Measurements from ENCODE around the gene ANXA3.
A peak's percentile ranks its signal among the peaks of the same experiment; 100 is the strongest.

Gene ANXA3

DNA sequence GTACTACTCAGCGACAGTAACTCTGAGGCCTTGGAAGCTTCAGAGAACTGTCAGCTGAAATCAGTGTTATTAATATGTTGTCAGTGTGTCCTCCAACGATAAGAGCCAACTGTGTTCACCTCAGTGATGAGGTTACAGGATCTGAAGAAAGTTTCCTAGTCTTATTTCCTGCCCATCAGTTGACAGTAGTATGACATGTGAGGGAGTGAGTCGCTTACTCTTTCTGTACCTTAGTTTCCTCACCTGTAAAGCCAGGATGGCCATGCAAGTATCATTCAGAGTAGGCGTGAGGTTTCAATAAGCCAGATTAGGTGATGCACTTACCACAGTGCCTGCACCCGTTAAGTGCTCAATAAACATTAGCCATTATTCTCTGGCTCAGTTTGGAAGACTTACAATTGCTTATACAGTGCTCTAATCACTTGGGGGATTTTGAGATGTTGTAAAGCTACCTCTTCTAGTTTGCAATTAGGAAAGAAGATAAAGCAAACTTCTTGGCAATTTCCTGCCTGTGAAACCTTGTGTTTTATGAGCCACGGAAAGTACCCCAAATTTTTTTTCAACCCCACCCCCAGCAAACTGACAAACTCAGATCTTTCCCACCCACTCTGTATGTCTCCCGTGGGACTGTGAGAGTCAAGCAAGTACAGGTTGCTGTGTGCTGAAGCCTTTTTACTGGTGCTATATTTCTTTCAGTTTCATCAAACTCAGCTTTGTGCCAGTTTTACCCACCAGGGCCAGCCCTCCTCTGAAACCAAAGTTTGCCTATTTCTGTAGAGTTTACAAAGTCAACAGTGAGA lies 62.2 kb downstream of the ANXA3 start:
- DNase-seq = no peak

DNA sequence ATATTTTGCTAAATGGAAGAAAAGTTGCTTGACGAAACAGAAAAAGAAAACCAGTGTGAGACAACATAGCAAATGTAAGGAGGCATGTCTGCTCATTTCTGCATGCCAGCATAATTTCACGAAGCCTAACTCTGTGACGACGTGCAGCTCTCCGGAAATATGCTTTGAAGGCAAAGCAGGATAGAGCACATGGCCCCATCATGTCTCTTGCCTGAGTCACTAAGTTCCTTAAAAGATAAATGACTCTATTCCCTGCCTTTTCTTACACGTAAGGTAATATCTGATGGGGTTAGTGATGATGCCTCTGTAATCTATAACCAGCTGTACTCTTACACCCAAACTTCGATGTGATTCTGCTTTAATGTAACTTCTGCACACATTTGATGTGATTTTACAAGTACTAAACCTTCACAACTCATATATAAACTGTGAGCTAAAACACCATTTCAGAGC lies 64.5 kb downstream of the ANXA3 start:
- DNase-seq = no peak

DNA sequence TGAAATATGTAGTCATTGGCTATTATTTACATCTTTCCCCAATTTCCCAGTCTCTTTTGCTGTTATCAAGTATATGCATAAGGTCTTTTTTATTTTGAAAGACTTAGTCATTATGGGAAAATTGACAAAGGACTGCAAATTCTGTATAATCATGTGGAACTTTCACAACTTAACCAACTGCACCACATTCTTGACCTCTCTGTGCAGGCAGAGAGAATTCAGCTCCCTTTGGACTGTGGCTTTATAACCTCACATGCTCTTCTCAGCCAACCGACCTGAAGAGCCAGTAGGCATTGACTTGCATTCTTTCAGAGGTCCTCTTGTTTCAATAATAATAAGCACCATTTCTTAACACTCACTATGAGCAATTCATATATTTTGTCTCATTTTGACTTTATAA lies 66.9 kb downstream of the ANXA3 start:
- no peak for DNase-seq

DNA sequence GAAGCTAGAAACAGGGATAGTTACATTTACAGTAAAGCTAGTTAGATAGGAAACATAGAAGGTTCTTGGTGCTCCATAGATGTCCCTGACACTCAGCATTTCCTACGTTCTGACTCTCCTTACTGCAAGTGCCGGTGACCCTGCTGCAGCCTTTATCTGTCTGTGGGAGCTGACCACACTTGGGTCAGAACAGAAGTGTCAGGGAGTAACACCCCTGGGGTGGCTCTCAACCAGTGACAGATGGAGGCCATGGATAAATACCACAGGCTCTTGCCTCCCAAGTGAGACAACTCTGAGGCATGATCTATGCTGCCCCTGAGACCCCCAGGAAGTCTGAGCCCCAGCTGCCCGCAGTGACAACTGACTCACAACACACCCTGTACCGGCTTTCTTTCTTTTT lies 69.8 kb downstream of the ANXA3 start:
- DNase-seq = no peak

DNA sequence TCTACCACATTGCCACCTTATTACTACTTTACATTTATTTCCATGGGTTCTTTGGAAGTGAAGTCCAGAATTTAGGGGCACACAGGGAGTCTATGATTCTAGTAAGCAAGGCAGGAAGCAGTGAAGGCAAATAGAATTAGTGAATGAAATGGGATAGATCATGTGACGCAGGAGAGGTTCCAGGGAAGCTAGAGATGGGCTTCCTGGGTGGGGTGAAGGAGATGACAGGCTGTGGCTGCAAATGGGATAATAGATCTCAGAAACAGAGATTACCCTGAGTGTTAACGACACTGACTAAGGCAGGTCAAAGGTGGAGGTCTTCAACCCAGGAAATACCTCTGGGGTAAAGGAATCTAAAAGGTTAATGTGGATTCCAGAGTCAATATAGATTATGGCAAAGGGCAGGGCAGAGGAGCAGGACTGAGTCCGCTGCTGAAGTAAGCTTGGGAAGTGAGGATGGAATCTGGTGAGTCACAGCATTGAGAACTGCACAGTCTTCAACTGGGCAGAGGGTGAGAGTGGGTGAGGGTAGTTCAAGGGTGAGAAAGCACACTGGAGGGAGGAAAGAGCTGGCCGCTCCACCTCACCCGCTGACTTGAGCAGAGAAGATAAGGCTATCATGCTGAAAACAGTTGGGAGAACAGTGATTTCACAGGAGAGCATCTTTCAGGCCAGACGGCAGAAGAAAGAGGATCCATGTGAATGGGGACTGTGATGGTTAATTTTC lies 70.8 kb downstream of the ANXA3 start:
- no peak for DNase-seq

DNA sequence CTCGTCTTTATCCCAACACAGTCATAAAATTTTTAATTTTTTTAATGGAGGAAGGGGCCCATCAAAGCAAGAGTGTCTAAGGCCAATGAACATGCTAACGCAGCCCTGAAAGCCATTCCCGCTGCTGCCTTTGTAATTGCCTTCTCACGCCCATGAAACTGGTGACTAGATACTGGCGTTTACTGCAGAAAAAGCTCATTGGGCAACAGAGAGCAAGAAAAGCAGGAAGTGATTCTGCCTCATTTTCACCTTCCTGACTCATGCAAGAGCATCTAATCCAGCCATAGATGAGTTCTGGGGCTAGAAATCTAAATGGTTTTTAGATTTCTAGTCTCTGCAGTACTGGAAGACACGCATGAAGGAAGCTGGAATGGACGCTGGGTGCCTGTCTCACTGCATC lies 72.5 kb downstream of the ANXA3 start:
- DNase-seq = no peak

DNA sequence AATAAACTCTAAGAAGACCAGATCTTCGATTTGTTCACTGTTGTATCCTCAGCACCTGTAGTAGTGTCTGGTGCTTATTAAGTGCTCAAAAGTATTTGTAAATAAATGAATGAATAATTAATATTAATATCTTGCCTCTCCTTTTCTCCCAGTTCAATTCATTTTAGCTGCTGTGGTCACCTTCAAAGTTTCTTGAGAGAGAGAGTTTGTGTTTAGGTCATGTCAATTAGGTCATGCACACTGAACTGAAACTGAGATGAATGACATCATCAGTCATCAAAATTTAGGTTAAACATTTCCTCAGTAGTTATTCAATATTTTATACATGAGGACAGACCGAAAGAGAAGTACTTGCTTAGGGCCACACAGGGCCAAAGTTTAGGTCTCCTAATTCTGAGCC lies 73.5 kb downstream of the ANXA3 start:
- DNase-seq = no peak

DNA sequence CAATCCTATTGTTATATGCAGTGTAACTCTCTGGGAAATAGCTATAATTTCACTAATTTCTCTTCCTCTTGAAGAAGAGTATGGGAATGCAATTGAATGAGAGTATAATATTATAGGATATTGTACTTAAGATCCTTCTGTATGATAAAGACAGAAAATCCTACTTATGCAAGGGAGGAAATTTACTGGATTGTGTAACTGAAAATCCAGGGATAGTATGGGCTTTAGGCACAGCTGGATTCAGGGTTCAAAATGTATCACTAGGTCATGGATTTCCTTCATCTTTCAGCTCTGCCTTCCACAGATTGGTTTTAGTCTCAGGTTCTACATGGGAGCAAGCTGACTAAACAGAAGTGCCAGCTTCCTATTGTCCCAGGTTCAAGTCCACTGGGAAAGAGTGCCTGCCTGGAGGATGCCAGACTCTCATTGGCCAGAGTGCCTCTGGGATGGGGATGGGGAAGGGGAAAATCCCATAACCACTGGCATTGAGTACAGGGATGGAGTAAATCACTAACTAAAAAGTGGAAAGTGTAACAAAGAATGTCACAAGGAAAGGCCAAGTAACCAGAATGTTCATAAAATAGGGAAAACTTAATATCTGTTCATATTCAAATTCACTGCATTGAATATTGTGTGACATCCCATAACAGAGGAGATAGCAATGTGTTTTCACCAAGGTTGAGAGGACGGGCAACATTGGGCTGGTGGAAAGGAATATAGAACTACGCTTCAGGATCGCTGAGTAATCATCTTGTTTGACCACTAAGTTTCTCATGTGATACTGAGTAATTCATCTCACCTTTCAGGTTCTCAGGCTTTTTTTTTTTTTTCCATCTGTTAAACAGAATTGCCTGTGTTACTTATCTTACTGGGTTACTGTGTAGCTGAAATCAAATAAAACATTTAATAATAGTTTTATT lies 75.7 kb downstream of the ANXA3 start:
- no peak for DNase-seq

DNA sequence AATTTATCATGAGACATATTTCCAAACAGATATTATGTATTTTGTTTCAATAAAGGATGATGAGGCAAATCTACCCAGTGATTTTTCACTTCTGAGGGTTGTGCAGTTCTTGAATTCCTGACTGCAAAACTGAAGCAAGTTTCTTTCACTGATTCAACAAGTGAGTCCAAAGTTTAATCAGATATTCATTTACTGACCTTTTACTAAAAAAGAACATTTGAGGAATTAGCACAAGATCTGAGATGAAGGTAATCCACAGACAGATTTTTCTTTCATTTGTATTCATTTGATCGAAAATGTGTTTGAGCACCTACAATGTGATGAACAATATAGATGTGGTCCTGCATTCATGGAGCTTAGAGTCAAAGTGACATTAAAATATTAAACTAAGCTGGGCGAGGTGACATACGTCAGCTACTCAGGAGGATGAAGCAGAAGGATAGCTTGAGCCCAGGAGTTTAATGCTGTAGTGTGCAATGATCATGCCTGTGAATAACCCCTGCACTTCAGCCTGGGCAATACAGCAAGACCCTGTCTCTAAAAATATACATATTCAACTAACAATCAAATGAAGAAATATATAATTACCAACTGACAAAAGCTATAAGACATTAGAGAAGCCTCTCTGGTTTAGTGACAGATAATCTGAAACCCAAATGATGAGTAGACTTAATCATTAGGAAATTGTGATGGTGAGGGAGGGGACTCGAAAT lies 76.6 kb downstream of the ANXA3 start:
- DNase-seq = no peak

DNA sequence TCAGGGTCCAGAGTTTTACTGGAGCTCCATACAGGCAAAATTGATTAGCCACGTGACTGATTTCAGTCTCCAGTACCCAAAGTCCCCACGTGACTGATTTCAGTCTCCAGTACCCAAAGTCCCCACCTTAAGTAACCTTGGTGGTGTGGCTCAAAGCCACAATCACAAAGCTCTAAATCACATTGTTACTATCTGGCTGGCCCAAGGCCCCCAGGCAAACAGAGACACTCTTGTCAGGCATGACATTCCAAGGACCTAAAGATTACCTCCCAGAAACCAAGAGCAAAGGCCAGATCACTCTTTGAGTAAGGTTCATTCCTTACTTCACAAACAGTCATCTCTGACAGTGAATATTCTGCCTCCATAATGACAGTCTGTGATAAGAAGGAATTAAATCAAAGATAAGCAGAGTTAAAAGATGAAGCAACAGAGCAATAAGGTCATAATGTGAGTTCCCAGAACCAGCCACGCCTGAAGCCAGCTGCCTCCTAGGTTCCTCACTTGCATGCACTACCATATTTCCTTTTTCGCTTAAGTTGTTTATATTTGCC lies 78.5 kb downstream of the ANXA3 start:
- DNase-seq = peak in 1 of 2 experiments; percentile 40

DNA sequence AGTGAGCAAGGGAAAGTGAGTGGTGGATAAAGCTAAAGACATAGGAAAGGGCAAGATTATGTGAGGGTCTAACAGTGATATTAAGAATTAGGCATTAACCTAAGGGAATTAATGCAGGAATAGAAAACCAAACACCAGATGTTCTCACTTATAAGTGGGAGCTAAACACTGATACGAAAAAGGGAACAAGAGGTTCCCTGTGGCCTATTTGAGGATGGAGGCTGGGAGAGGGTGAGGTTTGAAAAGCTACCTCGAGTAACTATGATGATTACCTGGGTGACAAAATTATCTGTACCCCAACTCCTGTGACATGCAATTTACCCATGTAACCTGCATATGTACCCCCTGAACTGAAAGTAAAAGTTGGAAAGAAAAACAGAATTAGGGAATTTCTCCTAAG lies 79.0 kb downstream of the ANXA3 start:
- DNase-seq = peak in 1 of 2 experiments; percentile 40

DNA sequence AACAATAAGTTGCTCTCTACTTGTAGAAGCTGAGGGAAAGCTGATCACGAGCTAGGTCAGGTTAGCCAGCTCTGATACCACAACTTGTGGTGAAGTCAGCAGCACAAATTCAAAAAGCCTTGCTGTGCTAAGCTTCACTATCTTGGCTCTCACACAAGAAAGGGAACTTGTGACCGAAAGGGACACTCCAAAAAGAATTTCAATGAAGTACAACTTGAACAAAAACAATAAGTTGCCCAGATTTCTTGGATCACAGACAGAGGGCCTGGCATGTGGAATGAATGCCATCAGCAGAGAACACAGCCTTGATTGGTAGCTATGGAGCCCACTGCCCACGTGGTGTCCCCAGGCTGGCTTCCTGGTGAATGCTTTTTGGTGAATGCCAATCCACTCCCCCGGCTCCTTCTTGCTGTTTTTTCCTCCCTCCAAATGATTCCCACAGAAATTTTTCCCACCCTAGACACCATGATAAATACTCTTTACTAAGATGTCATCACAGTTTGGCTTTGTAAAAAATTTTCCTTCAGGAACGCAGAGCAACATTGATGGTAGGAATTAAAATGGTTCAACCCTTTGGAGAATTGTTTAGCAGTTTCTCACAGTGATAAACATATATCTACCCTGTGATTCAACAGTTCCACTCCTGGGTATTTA lies 82.6 kb downstream of the ANXA3 start:
- no peak for DNase-seq

DNA sequence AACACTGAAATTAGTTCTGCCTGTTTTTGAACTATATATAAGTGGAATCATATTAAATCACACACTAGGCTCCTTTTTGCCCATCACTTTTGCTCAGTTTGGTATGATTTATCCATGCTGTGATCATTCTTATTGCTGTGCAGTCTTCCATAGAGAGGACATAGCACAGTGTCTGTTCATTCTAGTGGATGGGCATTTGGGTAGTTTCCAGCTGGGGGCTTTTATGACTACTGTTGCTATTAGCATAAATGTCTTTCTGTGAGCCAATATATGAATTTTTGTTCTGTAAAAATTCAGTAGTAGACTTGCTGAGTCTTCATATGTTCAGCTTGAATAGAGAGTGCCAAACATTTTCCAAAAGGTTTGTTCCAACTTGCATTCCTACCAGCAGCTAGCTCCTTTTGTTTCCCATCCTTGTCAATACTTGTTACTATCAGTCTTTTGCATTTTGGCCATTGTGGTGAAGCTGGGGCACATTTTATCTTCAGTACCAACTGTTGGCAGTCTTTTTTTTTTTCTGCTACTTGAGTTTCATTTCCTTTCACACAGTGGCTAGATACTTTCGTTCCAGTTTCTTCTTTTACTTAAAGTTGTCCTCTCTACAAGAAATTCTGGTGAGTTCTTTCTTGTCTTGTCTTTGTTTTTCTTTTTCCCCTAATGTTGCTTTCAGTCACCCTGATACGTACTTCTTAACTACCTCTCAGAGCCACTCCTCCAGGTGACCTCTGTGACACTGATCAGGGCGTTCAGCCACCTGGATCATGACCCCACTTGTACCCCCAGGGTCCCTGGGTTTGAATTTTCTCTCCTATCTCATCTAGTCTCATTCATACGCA lies 87.0 kb downstream of the ANXA3 start:
- no peak for DNase-seq

DNA sequence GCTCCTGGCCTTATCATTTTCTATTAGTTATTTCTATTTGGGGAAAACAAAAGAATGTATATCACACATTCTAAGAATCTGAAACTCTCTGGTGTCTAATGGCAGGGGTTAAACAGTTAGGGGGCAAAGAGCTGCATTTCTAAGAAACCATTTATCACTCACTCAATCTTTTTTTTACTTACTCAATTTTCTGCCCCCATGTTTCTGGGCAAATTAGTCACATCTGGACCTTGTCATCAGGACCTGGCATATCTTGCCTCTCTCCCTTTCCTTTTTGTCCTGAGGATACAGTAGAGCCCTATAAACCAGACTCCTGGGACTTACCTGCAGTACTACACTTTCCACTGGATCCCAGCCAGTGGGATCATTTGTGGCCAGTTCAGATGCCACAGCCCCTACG lies 89.1 kb downstream of the ANXA3 start:
- no peak for DNase-seq

DNA sequence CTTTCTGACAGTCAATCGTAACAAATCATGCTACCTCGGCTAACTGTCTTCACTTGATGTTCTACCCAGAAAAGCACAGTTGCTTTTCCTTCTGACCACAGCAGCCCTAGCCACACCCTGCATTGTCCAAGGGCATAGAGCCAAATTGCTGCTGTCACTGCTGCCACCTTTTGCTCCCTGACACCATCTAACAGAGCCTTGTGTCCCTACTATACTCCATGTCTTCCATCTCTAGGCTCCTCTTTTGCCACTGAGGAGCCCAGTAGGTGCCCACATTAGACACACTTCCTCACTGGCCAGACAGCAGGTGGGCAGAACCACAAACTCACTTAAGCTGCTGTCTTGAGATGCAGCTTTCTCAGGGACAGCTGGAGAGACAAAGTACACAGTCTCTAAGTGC lies 91.4 kb downstream of the ANXA3 start:
- DNase-seq = no peak

DNA sequence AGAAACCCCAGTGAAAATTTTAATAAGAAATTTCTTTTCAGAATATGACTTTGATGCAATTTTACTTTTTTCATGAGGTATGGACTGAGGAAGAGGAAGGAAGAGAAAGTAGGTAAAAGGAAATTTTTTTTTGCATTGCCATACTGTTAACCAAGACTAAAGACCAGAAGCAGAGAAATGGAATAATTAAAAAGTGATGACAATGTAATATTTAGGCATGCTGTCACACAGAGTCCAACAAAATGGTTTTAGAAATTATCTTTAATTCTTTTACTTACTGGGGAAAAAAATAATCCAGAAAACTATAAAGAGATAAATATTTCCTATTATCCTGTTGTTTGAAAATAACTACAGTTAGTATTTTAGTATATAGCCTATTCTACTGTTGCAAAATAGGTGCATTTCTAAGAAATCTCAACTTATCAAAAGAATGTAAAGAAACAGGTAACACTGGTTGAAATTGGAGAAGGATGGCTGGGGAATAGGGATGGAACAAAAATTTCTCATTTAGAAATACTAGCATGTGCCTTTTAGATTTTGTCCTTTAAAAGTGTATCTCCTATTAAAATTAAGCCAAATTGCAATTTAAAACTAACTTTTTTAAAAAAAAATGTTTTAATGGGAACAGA lies 92.6 kb downstream of the ANXA3 start:
- no peak for DNase-seq

DNA sequence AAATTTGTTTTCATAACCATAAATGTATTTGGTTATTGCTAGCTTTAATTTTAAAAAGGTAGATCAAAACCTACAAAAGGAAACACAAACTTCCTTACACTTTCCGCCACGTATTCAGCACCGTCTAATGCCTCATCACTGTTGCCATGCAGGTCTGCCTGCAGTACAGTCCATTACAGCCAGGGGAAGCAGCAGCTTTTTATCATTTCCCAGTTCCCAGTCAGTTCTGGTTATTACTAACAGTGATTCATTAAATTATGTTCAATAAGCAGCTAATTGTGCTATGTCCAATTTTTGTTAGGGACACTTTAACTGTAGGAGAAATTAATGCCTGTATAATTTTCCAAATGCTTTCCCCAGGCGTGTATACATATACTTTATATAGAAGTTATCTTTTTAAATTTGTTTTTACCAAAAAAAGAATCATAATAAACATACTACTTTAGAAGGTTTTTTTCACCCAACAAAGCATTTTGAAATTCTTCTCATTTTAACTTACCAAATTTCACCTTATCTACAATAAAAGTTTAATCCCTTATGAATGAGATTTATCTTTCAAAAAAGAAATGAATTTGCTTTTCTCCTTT lies 93.3 kb downstream of the ANXA3 start:
- peak; percentile 89 to 93 for DNase-seq

DNA sequence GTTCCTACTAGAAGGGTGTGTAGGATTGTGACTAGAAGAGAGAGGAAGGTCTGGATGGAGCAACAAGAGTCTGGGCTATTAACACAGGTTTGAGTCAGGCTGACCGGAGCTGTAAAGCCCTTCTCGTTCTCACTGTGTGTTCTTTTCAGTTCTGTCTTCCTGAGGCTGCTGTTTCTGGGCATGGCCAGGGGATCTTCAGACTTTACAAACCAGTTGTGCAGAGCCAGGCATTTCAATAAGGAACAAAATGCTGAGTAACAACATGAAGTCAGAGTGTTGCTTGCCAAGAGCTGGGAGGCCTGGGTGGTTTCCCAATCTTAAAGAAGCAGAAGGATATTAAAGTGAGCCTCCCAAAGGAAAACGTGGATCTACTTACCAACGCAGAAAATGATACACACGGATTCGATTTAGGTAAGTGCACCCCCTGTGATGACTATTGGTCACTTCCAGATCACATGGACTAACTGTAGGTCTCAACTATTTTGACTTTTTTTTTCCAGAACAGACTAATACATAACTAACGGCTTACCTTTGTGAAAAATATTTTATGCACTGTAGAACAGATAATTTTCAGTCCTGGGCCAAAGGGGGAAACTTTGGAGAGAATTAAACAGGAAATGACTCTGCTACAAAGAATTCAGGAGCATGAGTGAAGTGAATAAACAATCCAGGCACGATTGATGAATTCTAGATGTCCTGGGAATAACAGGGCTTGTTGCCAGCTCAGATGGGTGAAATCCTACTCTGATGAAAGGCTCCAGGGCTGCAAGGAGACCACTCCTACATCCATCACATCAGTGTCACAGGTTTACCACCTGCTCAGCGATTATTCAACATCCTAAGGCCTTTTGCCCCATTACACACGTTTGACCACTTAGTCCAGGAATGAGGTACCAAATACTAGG lies 94.5 kb downstream of the ANXA3 start:
- DNase-seq = peak; percentile 29 to 34

DNA sequence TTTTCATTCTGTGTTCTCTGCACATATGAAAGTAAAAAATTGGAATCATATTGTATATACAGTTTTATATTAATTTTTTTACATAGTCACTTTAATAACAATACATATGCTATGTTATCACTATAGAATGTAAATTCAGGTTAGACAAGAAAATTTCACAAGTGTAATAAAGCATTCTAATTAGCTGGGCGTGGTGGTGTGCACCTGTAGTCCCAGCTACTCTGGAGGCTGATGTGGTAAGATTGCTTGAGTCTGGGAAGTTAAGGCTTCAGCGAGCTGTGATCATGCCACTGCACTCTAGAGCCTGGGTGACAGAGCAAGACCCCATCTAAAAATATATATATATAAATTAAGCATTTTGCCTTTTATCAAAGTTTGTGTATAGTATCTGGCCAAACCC lies 95.7 kb downstream of the ANXA3 start:
- no peak for DNase-seq
